Measurements from ENCODE around the gene CCDC154. TPM values are rescaled to one million over a fixed set of nuclear protein-coding genes. Genes with fewer than 3 reads are reported as not detected.

CCDC154 gene
- total RNA-seq, 2 donors from 2014 or later, result 1.9 to 2.2 TPM

- H3K9ac ChIP-seq (ENCODE audit: extremely low read depth, low read length, poor library complexity, severe bottlenecking), result no peak overlapping the region
- DNase-seq, result no peak
- TF ChIP-seq, protein P1, sequence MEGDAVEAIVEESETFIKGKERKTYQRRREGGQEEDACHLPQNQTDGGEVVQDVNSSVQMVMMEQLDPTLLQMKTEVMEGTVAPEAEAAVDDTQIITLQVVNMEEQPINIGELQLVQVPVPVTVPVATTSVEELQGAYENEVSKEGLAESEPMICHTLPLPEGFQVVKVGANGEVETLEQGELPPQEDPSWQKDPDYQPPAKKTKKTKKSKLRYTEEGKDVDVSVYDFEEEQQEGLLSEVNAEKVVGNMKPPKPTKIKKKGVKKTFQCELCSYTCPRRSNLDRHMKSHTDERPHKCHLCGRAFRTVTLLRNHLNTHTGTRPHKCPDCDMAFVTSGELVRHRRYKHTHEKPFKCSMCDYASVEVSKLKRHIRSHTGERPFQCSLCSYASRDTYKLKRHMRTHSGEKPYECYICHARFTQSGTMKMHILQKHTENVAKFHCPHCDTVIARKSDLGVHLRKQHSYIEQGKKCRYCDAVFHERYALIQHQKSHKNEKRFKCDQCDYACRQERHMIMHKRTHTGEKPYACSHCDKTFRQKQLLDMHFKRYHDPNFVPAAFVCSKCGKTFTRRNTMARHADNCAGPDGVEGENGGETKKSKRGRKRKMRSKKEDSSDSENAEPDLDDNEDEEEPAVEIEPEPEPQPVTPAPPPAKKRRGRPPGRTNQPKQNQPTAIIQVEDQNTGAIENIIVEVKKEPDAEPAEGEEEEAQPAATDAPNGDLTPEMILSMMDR (conservative IDR thresholded peaks at IDR 0.05), result no peak
- H3K27ac ChIP-seq (ENCODE audit: low read depth, low read length), result no peak overlapping the region
- Mint-ChIP-seq H3K4me3 (no peak overlapping the region), H3K27ac (no peak overlapping the region), H3K9me3 (no peaks in the 10 kb centered on the region), H3K4me1 (peaks cover 3% of the 10 kb centered on the region), H3K36me3 (ENCODE audit: low read depth) (no peaks in the 10 kb centered on the region), H3K27me3 (ENCODE audit: insufficient read depth) (no peaks in the 10 kb centered on the region)
- H3K4me3 ChIP-seq (ENCODE audit: low read length), result no peak overlapping the region
- no peaks in the 10 kb centered on the region for H3K27me3 ChIP-seq (ENCODE audit: control insufficient read depth, insufficient read depth, low read length, poor library complexity, severe bottlenecking)
- H3K9me3 ChIP-seq (ENCODE audit: control insufficient read depth, low read length), result no peaks in the 10 kb centered on the region
- H3K4me1 ChIP-seq (ENCODE audit: control insufficient read depth, insufficient read depth, low read length), result no peaks in the 10 kb centered on the region
- no peaks in the 10 kb centered on the region for H3K36me3 ChIP-seq (ENCODE audit: control insufficient read depth, insufficient read depth, low read length)
- 93 to 95% methylated on average over 11 to 13 of the region's 13 CpGs for WGBS, 2 experiments (ENCODE audit: insufficient coverage in 1 of 2, insufficient read length in 1 of 2)
Observed at GRCh38 chr16:1429631-1430030, 14.7 kb downstream of the CCDC154 start.

DNA sequence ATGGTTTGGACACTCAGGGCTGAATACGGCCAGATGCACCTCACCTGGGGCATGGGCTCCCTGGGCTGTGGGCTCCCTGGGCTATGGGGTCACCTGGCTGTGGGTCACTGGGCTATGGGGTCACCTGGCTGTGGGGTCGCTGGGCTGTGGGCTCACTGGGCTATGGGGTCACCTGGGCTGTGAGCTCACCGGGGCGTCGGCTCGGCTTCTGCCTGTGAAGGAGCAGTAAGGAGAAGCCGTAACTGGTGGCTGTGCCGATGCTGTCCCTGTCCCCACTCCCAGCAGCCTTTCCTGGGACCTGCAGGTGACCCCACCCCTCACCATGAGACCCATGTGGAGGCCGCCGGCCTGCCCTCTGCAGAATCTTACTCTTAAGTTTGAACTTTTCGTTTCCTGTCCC is 15.3 kb downstream of the CCDC154 start:
- TF ChIP-seq, protein P1 (conservative IDR thresholded peaks at IDR 0.05), result no peak
- no peaks in the 10 kb centered on the region for H3K36me3 Mint-ChIP-seq (ENCODE audit: low read depth)
- WGBS, 2 experiments (ENCODE audit: insufficient coverage in 1 of 2, insufficient read length in 1 of 2), result 95 to 100% methylated on average over 5 to 11 of the region's 11 CpGs
- Histone ChIP-seq H3K4me3 (ENCODE audit: low read length) (no peak overlapping the region), H3K36me3 (ENCODE audit: control insufficient read depth, insufficient read depth, low read length) (no peaks in the 10 kb centered on the region), H3K27ac (ENCODE audit: low read depth, low read length) (no peak overlapping the region), H3K9ac (ENCODE audit: extremely low read depth, low read length, poor library complexity, severe bottlenecking) (no peak overlapping the region), H3K9me3 (ENCODE audit: control insufficient read depth, low read length) (no peaks in the 10 kb centered on the region), H3K4me1 (ENCODE audit: control insufficient read depth, insufficient read depth, low read length) (no peaks in the 10 kb centered on the region), H3K27me3 (ENCODE audit: control insufficient read depth, insufficient read depth, low read length, poor library complexity, severe bottlenecking) (no peaks in the 10 kb centered on the region)
- H3K27ac Mint-ChIP-seq, result no peak overlapping the region
- H3K4me3 Mint-ChIP-seq, result no peak overlapping the region
- DNase-seq, result no peak
- H3K4me1 Mint-ChIP-seq, result peaks cover 3% of the 10 kb centered on the region
- no peaks in the 10 kb centered on the region for H3K9me3 Mint-ChIP-seq
- no peaks in the 10 kb centered on the region for H3K27me3 Mint-ChIP-seq (ENCODE audit: insufficient read depth)

GRCh38 chr16:1428511-1428910 is 15.8 kb downstream of the CCDC154 start:
- H3K9ac ChIP-seq (ENCODE audit: extremely low read depth, low read length, poor library complexity, severe bottlenecking), result no peak overlapping the region
- WGBS, 2 experiments (ENCODE audit: insufficient coverage in 1 of 2, insufficient read length in 1 of 2), result 72 to 84% methylated on average over 9 to 21 of the region's 21 CpGs

More at GRCh38 chr16:1428511-1428910, 15.8 kb downstream of the CCDC154 start:
- H3K9me3 ChIP-seq (ENCODE audit: control insufficient read depth, low read length), result no peaks in the 10 kb centered on the region
- Mint-ChIP-seq H3K27ac (no peak overlapping the region), H3K36me3 (ENCODE audit: low read depth) (no peaks in the 10 kb centered on the region), H3K4me1 (peaks cover 3% of the 10 kb centered on the region), H3K4me3 (no peak overlapping the region), H3K9me3 (no peaks in the 10 kb centered on the region), H3K27me3 (ENCODE audit: insufficient read depth) (no peaks in the 10 kb centered on the region)
- H3K4me1 ChIP-seq (ENCODE audit: control insufficient read depth, insufficient read depth, low read length), result no peaks in the 10 kb centered on the region
- no peak overlapping the region for H3K4me3 ChIP-seq (ENCODE audit: low read length)
- TF ChIP-seq, protein P1 (conservative IDR thresholded peaks at IDR 0.05), result peak; percentile 68
- H3K27me3 ChIP-seq (ENCODE audit: control insufficient read depth, insufficient read depth, low read length, poor library complexity, severe bottlenecking), result no peaks in the 10 kb centered on the region
- peak; percentile 85 for DNase-seq
- H3K36me3 ChIP-seq (ENCODE audit: control insufficient read depth, insufficient read depth, low read length), result no peaks in the 10 kb centered on the region
- no peak overlapping the region for H3K27ac ChIP-seq (ENCODE audit: low read depth, low read length)

Data from endodermal cell (in vitro differentiated cells).